NB4 (cell line): Measurements from ENCODE around the gene ADAM11.

Source experiments
- POLR2A ChIP-seq: IDR thresholded peaks from 2 replicates; pipeline ENCODE4 v1.6.1; 2011; ENCODE audit warnings: mild to moderate bottlenecking; ENCODE audit not compliant: insufficient read length; ENCODE audit errors: extremely low read depth
- TF ChIP-seq, protein P1 (sequence below): IDR thresholded peaks from one replicate; pipeline ENCODE4 v1.5.1; 2012; ENCODE audit warnings: low read depth, low read length

DNA sequence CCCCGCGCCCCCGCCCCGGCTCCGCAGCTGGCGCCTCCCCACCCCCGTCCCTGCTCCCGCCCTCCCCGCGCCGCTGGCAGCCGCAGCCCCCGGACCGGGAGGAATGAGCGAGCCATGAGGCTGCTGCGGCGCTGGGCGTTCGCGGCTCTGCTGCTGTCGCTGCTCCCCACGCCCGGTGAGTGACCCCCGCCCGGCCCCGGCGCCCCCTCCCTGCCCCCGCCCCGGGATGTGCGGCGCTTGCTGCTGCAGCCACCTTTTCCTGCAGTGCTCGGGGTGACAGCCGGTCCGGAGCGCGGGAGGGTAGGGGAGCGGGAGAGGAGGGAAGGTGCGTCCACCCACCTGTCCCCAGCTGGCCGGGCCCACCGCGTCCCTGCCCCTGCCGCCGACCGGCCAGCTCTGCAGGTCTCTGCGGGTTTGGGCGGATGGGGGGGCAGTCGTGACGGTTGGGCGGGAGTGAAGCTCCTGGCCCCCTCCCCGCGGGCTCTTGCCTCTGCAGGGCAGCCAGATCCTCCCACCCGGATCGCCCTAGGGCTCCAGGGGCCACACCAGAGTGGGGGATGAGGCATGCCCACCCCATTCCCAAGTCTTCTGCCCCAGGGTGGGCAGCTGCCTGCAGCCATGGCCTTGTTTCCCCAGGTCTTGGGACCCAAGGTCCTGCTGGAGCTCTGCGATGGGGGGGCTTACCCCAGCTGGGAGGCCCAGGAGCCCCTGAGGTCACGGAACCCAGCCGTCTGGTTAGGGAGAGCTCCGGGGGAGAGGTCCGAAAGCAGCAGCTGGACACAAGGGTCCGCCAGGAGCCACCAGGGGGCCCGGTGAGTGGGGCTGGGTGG lies 513 bp downstream of the ADAM11 start:
- TF ChIP-seq, protein P1, sequence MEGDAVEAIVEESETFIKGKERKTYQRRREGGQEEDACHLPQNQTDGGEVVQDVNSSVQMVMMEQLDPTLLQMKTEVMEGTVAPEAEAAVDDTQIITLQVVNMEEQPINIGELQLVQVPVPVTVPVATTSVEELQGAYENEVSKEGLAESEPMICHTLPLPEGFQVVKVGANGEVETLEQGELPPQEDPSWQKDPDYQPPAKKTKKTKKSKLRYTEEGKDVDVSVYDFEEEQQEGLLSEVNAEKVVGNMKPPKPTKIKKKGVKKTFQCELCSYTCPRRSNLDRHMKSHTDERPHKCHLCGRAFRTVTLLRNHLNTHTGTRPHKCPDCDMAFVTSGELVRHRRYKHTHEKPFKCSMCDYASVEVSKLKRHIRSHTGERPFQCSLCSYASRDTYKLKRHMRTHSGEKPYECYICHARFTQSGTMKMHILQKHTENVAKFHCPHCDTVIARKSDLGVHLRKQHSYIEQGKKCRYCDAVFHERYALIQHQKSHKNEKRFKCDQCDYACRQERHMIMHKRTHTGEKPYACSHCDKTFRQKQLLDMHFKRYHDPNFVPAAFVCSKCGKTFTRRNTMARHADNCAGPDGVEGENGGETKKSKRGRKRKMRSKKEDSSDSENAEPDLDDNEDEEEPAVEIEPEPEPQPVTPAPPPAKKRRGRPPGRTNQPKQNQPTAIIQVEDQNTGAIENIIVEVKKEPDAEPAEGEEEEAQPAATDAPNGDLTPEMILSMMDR = no peak
- no peak for TF ChIP-seq POLR2A
